ENCODE data around the gene RAD9B. TPM values are rescaled to one million over a fixed set of nuclear protein-coding genes. Genes with fewer than 3 reads are reported as not detected.
"Not testable (repeated sequence)": the region's sequence is repeated elsewhere in the genome, so short reads cannot be mapped to it uniquely, and the experiment has no call there.

Gene RAD9B
- 2.7 TPM for polyA plus RNA-seq (ENCODE audit: insufficient read length)

DNA sequence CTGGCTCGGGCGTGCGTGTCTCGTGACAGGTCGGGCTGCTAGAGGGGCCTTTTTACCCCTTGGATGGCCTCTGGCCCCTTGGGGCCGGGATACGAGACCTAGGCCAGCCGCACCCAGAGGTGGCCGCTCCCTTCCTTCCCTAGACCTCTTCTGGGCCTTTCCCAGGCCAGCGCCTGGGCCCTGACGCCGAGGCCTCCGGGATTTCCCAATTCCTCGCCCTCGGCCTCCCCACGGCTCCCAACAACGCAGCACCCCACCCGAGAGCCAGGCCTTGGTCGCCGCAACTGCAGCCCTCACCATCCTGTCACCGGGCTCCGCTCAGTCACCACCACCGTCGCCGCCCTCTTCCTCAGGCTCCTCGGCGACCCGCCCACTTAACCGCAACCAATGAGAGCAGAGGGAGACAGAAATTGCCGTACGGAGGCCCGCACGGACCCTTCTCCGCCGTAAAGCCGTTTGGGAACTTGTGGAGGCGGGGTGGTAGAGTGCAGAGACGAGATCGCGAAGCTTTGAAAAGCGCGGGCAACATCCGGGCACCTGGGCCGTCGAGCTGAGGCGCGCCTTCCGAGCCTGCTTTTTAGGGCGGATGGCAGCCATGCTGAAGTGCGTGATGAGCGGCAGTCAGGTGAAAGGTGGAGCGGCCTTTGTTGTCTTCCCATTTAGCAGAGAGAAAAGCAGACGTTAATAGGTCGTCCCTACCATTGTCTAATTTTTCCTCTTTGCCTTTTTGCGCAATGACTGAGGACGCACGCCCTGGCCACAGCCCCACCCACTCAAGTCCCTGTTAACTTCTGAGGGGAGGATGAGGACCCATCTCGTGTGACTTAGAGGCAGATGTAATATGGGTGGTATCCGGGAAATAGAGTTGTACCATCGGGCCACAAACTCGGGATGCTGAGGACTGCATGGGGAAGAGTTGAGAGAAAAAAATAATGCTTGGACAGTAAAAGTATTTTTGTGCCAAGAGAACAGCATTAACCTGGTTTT lies at the start of gene RAD9B, which contains the start of gene VPS29:
Gene RAD9B, plus strand, starts transcription at position 580 of the 987 bp plus-strand sequence. Its CDS starts 7 bp downstream, at position 587.
Gene VPS29, minus strand, starts transcription at position 360 of the 987 bp plus-strand sequence. Its CDS starts 60 bp downstream, at position 300.
- peak; percentile 97 for DNase-seq

DNA sequence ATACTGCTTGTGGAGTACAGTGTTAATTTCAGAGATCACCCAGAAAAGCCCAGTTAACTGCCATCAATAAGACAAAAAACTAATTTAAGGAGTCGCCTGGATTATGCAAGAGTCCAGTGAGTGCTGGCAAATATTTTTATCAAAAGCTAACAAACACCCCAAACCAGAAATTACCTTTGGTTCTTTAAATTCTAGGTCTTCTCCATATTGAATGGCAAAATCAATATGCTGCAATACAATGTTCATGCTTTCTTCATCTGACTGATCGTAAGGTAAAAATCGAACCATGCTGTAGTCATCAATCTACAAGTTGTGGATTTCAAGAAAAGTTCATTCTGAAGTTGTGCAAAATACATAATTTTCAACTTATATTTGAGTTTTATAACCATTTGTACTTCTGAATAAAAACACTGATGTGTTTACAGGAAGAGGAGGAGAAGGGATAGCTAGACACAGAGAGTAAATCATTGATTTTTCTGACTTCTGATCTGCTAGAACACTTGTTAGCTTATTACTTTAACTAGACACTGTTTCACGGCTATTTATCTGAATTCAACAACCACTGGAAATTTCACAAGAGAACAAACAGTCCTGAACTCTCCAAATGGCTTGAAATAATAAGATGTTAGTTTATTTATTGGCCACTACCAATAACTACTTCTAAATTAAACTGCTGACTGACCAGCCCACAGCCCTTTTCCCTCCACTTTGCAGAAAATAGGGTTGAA lies 48.4 kb upstream of the RAD9B start:
- DNase-seq = no peak

DNA sequence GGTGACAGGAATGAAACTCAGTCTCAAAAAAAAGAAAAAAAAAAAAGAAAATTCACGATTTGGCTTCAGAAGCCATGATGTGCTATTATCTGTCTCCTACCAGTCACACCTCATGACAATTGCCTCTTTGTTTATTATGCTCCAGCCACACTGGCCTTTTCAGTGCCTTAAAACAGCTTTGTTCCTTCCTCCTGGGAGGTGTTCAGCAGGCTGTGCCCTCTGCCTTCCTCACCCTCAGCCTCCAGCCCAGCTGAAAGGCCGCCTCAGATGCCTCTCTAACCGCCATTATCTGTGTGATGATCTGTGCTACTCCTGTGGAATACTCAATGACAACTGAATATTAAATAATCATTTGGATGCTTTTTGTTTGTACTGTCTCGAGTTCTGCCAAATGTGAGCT lies 43.4 kb upstream of the RAD9B start:
- no peak for DNase-seq

DNA sequence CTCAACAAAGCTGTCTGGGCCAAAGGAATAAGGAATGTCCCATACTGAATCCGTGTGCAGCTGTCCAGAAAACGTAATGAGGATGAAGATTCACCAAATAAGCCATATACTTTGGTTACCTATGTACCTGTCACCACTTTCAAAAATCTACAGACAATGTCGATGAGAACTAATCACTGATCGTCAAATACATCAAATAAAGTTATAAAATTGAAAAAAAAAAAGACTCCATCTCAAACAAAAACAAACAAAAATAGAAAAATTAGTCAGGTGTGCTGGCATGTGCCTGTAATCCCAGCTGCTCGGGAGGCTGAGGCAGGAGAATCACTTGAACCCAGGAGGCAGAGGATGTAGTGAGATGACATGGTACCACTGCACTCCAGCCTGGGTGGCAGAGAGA lies 40.9 kb upstream of the RAD9B start:
- not testable (repeated sequence) for DNase-seq

DNA sequence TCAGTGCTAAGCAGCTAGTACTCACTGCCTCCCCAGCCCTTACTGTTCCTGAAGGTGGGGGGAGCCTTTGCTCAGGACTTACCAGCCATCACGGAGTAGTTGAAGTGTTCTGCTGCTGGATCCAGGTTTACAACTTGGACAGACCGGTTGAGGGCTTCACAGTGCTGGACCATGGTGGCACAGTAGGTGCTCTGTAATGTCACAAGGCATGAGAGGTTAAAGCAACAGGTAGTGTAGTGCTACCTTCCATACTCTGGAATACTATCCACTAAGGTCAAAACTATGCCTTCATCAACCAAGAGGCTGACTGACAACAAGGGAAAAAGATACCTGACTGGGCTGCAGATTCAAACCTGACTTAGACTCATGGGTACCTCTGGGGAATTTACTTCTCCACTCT lies 37.1 kb upstream of the RAD9B start:
- DNase-seq = no peak

DNA sequence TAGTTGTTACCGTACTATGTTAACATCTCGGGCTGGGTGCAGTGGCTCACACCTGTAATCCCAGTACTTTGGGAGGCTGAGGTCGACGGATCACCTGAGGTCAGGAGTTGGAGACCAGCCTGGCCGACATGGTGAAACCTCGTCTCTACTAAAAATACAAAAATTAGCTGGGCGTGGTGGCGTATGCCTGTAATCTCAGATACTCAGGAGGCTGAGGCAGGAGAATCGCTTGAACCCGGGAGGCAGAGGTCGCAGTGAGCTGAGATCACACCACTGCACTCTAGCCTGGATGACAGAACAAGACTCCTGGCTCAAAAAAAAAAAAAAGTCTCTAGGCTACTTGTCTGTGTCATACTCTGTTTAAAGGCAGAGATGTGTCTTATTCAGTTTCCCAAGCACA lies 36.4 kb upstream of the RAD9B start:
- DNase-seq = not testable (repeated sequence)

DNA sequence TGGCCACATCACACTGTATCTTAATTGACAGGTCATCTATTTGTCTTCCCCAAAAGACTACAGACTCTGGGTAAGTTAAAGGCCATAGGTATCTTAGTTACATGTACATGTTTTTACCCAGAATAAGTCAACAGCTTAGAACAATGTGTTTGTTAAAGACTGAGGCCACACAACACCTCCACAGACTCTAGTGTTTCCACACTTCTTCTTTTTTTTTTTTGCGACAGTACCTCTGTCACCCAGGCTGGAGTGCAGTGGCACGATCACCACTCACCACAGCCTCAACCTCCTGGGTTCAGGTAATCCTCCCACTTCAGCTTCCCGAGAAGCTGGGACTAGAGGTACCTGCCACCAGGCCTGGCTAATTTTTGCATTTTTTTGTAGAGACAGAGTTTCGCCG lies 35.3 kb upstream of the RAD9B start:
- no peak for DNase-seq

DNA sequence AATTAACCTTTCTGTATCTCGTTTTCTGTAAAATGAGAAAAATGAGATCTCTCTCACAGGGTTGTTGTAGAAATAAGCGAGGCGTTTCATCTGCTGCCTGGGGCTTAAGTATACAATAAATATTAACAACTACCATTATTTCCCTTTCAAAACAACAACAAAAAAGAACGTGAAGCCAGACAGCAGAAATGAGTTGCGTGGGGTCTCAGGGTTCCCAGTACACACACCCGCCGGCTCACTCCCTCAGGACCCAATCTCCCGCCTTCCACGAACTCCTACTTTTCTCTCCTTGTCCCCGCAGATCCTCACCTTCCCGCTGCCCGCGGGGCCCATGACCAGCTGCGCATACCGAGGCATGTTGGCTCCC lies 34.3 kb upstream of the RAD9B start:
- no peak for DNase-seq

DNA sequence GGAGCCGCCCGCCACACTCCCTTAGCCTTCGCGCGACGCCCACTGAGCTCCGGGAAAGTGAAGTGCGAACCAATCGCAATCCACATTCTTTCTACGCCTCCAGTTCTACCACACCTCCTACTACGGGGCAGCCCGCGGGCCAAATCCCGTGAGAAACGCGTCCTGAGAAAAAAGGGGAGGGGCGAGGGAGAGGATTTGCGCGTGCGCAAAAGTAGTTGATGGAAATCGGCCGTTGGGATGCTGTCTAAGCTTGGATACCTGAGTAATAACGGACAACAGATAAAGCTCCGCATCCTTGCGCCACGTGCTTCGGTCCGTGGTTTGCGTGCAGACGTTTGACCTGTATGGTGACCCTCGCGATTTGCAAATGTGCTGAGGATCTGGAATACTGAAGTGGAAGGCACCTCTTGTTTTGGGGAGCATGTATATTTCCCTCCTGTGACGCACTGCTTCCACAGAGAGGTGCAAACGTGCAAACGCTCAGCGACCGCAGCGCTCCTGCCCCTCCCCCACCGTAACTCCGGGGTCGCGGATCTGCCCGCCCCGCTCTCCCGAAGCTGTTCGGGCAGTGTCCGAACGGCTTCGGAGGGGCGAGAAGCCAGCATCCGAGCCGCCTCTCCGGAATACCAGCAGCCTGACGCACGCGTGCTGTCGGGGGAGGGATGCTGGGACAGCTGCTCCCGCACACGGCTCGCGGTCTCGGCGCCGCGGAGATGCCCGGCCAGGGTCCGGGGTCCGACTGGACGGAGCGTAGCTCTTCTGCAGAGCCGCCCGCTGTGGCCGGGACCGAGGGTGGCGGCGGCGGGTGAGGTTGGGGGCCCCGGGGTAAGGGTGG lies 33.7 kb upstream of the RAD9B start, which contains the start of the genes FAM216A and GPN3:
Gene FAM216A, plus strand, starts transcription at position 632 of the 835 bp plus-strand sequence. Its CDS starts 31 bp downstream, at position 663.
Gene GPN3, minus strand, starts transcription at position 44 of the 835 bp plus-strand sequence. CDS start 54 bp downstream, outside the sequence.
- DNase-seq = peak; percentile 97

DNA sequence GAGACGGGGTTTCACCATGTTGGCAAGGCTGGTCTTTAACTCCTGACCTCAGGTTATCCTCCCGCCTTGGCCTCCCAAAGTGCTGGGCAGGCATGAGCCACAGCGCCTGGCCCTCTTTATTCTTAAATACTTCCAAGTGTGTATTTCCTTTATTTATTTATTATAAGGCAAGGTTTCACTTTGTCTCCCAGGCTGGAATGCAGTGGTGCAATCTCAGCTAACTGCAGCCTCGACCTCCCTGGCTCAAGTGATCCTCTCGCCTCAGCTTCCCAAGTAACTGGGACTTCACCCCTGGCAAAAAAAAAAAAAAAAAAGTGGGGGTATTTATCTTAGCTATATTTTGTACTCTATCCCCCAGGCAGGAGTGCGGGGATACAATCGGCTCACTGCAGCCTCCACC lies 26.7 kb upstream of the RAD9B start:
- DNase-seq = no peak

DNA sequence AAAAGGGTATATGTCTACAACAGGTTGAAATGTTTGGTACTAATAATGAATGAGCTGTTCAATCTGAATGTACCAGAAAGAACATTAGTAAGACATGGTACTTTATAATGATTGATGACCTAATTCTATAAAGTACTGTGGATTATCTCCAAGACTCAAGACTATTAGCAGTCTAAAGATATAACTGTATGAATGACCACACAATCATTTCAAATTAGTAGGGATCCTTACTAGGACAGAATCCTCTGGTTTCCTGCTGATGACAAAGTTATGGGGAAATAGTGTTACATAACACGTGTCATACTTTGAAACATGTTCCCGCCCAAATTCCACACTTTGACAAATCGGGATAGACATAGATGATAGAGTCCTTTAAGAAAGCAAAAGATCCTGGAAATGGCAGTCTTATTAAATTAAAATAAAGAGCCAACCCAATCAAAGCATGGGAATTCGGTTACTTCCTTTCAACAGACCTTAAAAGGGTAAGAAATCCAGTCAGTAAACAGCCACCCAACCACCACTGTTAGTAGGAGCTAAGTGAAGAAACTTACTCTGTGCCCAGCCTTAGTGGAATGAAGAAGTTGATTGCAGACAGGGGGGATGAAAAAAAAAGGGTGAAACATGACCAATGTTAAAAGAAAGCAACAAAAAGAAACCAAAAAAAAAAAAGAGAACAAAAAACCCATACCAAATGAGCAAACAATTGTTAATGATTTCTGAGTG lies 3.0 kb upstream of the RAD9B start:
- no peak for DNase-seq

DNA sequence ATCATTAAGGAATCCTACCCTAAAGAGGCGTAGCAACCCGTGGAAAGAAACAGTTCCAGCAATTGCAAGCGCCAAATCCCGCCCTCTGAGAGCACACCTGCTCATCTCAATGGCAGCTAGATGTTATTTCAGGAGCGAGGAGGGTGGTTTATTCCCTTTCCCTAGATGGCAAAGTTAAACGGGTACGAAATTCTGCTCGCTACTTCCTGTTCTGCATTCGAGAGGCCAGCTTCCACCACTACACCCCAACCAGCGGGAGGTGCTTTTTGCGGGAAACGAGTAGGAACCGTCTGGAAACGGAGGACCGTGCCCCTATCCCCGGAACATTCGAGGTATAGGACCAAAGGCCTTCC lies 756 bp upstream of the RAD9B start:
- DNase-seq = peak; percentile 22

DNA sequence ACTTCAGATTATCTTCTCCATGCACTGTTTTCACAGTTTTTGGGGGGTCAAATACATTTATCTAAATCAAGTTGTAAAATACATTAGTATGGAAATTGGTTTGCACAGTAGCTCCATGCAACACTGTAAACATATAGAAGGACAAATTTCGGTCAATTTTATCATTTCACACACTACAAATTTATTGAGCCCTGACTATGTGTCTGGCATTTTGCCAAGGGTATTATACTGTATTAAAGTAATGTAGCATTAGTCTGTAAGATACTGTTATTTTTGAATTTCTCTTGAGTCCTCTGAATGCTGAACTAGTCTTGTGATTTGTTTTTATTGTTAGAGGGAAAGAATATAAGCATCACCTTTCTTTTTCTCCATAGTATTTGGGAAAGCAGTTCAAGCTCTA lies 1.3 kb downstream of the RAD9B start:
- no peak for DNase-seq

DNA sequence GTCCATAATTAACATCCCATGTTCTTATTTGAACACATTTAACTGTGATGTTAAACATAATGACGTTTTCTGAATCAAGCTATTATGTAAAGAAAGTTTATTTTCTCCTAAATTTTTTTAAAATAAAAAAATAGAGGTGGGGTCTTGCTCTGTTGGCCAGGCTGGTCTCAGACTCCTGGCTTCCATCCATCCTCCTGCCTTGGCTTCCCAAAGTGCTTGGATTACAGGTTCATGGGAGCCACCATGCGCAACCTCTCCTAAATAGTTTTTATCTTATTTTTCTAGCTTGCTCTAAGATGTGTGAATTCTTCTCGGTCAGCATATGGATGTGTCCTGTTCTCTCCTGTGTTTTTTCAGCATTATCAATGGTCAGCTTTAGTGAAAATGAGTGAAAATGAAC lies 3.2 kb downstream of the RAD9B start:
- DNase-seq = no peak

DNA sequence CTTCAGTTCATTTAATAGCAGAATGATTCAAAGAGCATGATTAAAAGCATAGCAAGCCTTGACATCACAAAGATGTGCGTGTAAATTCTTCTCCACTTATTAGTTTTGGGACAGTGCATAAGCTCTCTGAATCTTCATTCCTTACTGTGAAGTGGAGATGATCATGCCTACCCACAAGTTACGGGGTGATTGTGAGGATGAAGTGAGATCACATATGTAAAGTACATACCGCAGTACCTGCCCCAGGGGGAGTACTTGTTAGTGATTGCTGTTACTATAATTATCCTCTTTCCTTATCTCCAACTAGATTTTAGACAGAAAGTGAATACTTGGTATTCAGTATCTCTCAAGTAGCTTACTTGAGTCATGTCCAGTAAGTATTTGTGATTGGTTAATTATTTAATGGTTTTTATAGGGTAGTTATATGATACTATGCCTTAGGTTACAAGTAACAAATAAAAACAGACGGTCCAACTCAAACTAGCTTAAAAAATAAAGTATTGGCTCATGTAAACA lies 6.0 kb downstream of the RAD9B start:
- DNase-seq = no peak

DNA sequence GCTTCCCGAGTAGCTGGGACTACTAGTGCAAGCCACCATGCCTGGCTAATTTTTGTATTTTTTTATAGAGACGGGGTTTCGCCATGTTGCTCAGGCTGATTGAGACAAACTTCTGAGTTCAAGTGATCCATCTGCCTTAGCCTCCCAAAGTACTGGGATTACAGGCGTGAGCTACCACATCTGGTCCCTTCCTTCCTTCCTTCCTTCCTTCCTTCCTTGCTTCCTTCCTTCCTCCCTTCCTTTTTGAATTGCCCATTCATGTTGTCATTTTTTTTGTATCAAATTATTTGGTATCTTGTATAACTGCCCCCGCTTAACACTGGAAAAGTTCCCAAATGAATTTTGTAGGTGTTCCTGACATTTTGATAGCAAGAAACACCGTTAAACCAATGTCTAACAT lies 11.7 kb downstream of the RAD9B start:
- DNase-seq = no peak

DNA sequence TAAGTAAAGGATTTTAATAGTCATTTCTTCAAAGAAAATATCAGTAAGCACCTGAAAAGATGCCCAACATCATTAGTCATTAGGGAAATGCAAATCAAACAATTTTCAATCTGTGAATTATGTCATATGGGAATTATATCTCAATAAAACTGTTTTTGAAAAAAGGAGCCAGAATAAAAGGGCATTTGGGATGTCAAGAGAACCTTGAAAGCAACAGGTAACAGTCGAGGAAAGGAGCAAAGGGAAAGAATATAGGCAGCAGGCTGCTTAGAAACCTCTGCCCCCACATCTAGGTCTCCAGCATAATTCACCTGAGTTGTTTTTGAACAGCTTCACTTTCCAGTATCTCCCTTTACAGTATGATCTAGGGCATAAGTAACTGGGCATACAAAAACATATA lies 12.2 kb downstream of the RAD9B start:
- no peak for DNase-seq

DNA sequence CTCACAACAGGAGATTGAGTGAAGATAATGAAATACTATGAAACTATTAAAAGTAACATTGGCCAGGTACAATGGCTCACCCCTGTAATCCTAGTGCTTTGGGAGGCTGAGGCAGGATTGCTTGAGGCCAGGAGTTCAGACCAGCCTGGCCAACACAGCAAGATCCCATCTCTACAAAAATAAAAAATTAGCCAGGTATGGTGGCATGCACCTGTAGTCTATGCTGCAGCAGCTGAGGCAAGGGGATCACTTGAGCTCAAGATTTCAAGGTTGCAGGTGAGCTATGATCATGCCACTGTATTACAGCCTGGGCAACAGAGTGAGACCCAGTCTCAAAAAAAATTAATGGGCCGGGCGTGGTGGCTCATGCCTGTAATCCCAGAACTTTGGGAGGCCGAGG lies 14.9 kb downstream of the RAD9B start:
- no peak for DNase-seq

DNA sequence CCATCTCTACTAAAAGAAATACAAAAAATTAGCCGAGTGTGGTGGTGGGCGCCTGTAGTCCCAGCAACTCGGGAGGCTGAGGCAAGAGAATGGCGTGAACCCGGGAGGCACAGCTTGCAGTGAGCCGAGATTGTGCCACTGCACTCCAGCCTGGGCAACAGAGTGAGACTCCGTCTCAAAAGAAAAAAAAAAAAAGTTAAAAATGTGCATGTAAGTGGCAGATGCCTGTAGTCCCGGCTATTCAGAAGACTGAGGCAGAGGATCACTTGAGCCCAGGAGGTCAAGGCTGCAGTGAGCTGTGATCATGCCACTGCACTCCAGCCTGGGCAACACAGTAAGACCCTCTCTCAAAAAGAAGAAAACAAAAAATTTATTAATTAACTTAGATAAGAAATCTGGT lies 15.9 kb downstream of the RAD9B start:
- not testable (repeated sequence) for DNase-seq

DNA sequence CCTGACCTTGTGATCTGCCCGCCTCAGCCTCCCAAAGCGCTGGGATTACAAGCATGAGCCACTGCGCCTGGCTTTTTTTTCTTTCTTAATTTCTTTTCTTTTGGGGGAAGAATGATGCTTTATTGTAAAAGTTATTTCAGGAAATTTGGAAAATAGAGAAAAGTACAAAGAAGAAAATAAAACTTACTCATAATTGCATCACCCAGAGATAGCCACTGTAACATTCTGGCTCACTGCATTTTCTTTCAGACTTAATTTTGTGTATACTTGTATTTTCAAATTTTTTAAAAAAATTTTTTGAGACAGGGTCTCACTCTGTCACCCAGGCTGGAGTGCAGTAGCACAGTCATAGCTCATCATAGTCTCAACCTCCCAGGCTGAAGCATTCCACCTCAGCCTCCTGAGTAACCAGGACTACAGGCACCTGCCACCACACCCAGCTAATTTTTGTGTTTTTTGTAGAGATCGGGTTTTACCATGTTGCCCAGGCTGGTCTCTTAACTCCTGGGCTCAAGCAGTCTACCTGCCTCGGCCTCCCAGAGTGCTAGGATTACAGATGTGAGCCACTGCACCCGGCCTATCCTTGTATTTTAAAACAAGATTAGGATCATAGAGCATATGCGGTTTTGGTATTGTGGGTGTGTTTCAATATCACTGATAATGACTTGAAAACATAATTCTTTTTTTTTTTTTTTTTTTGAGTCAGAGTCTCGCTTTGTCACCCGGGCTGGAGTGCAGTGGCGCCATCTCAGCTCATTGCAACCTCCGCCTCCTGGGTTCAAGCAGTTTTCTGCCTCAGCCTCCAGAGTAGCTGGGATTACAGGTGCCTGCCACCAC lies 19.0 kb downstream of the RAD9B start:
- DNase-seq = not testable (repeated sequence)
